ENCODE data around the gene RNU6-8.

RNU6-8 gene

GRCh38 chr14:32171469-32171868, 31.6 kb downstream of the RNU6-8 start:
- no peak for DNase-seq

GRCh38 chr14:32169191-32169590, 33.9 kb downstream of the RNU6-8 start:
- intact Hi-C loops (cut with DNase I) = no loop called here
- no peak for DNase-seq

More at GRCh38 chr14:32171469-32171868, 31.6 kb downstream of the RNU6-8 start:
- intact Hi-C loops (cut with DNase I) = no loop called here

- DNase-seq = peak in 12 of 42 donors; percentile 2 to 56 (median 24)
- intact Hi-C loops (cut with DNase I) = no loop called here
Measured at GRCh38 chr14:32167907-32168306, 35.2 kb downstream of the RNU6-8 start.

GRCh38 chr14:32166924-32167323, 36.1 kb downstream of the RNU6-8 start:
- intact Hi-C loops (cut with DNase I) = no loop called here
- no peak for DNase-seq

GRCh38 chr14:32166029-32166428, 37.0 kb downstream of the RNU6-8 start:
- no peak for DNase-seq
- intact Hi-C loops (cut with DNase I) = no loop called here

Data from head of caudate nucleus (tissue), 42 donors.